OCI-LY1 (cell line): ENCODE measurements around the gene ATP6V1E1.
A peak's percentile ranks its signal among the peaks of the same experiment; 100 is the strongest.

Source experiments
- H2AFZ ChIP-seq: fragments of 200-600 bp; sonication (generic), shearing (Covaris generic); 2 replicates; pipeline ENCODE4 v1.6.0; 2014; ENCODE audit warnings: antibody characterized with exemption, mild to moderate bottlenecking, low read length
- H3F3A ChIP-seq: fragments of 200-600 bp; sonication (generic), shearing (Covaris generic); 2 replicates; pipeline ENCODE4 v1.6.0; 2014; ENCODE audit warnings: mild to moderate bottlenecking, antibody characterized with exemption, low read length, moderate library complexity; ENCODE audit not compliant: insufficient read depth
- H3K27ac ChIP-seq: fragments of 200-600 bp; sonication (generic); 2 replicates; pipeline ENCODE4 v1.5.1; 2014; ENCODE audit warnings: low read length, mixed run types, mild to moderate bottlenecking, low read depth; ENCODE audit not compliant: poor library complexity, severe bottlenecking
- H3K27me3 ChIP-seq: fragments of 200-600 bp; sonication (generic); 2 replicates; pipeline ENCODE4 v1.6.0; 2014; ENCODE audit warnings: antibody characterized with exemption, mild to moderate bottlenecking, low read length, moderate library complexity; ENCODE audit not compliant: insufficient read depth
- H3K36me3 ChIP-seq: fragments of 200-600 bp; sonication (generic); 2 replicates; pipeline ENCODE4 v1.6.1; 2014; ENCODE audit warnings: mild to moderate bottlenecking, antibody characterized with exemption, low read length, moderate library complexity, mixed read lengths; ENCODE audit not compliant: insufficient read depth
- H3K4me1 ChIP-seq: fragments of 200-600 bp; sonication (generic); 2 replicates; pipeline ENCODE4 v1.5.1; 2014; ENCODE audit warnings: mild to moderate bottlenecking, low read length, moderate library complexity; ENCODE audit not compliant: insufficient read depth, severe bottlenecking
- H3K4me2 ChIP-seq: fragments of 200-600 bp; sonication (generic), shearing (Covaris generic); 2 replicates; pipeline ENCODE4 v1.6.1; 2014; ENCODE audit warnings: low read length
- H3K4me3 ChIP-seq: fragments of 200-600 bp; sonication (generic); 2 replicates; pipeline ENCODE4 v1.5.1; 2014; ENCODE audit warnings: low read length, low read depth, mild to moderate bottlenecking, mixed read lengths; ENCODE audit not compliant: poor library complexity, severe bottlenecking
- H3K79me2 ChIP-seq: fragments of 200-600 bp; shearing (Covaris generic); 2 replicates; pipeline ENCODE4 v1.6.1; 2016; ENCODE audit warnings: mixed run types, low read length, mixed read lengths; ENCODE audit not compliant: insufficient read depth
- H3K9ac ChIP-seq: fragments of 200-600 bp; sonication (generic), shearing (Covaris generic); 2 replicates; pipeline ENCODE4 v1.6.1; 2014; ENCODE audit warnings: mild to moderate bottlenecking, low read length, mixed read lengths
- H3K9me2 ChIP-seq: fragments of 200-600 bp; sonication (generic), shearing (Covaris generic); 2 replicates; pipeline ENCODE4 v1.6.1; 2014; ENCODE audit warnings: low read depth, mild to moderate bottlenecking, low read length, mixed read lengths
- H3K9me3 ChIP-seq: fragments of 200-600 bp; shearing (Covaris generic); 2 replicates; pipeline ENCODE4 v1.6.1; 2014; ENCODE audit warnings: low read length, mixed read lengths
- H4K20me1 ChIP-seq: fragments of 200-600 bp; sonication (generic), shearing (Covaris generic); 2 replicates; pipeline ENCODE4 v1.6.0; 2016; ENCODE audit warnings: mild to moderate bottlenecking, low read length; ENCODE audit not compliant: insufficient read depth
- CTCF ChIP-seq: fragments of 200-600 bp; sonication (generic), shearing (Covaris generic); IDR thresholded peaks from 2 replicates; pipeline ENCODE4 v1.5.1; 2017; ENCODE audit warnings: mild to moderate bottlenecking, antibody characterized with exemption, low read length, moderate library complexity, mixed read lengths
- EZH2 ChIP-seq: fragments of 200-600 bp; sonication (generic), shearing (Covaris generic); IDR thresholded peaks from 2 replicates; pipeline ENCODE4 v1.8.0; 2017; ENCODE audit warnings: borderline replicate concordance, mixed run types, mild to moderate bottlenecking, antibody characterized with exemption, low read length, moderate library complexity, mixed read lengths

Gene ATP6V1E1

DNA sequence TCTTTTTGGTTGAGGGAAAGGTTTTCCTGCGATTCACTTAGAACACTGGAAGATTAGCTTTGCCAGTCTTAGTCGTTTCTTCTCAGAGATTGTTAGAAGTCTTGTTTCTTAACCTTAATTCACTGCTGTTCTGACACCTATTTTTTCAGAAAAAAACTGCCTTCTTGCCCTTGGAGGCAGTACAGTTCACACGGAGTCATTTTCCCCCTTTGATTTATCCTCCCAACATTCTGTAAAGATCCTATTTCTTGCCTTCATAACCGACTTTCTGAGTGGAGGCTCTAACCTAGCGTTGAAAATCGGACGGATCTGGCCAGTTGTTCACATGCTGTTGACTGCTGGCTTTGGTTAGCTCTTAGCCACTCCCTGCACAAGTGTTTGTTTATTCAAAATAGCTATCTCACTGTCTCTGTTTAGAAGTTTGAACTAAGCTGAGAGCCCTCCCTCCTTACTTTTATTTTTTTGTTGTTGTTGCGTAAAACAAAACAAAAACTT lies 10.7 kb upstream of the ATP6V1E1 start:
- Histone ChIP-seq H4K20me1 (no peaks in the 10 kb centered on the region), H3K4me3 (peak overlapping the region; percentile 74), H3K4me1 (peaks cover 29% of the 10 kb centered on the region), H3K79me2 (peaks cover 7% of the 10 kb centered on the region), H3K9me2 (no peaks in the 10 kb centered on the region), H3K4me2 (peak overlapping the region; percentile 74), H3K9me3 (0 out of 2 replicates have a peak, but pooled peaks cover 3% of the 10 kb centered on the region), H3F3A (no peaks in the 10 kb centered on the region), H2AFZ (no peak overlapping the region), H3K27ac (peak overlapping the region; percentile 89), H3K9ac (peak overlapping the region; percentile 82), H3K27me3 (no peaks in the 10 kb centered on the region), H3K36me3 (peaks cover 9% of the 10 kb centered on the region)
- no peak for TF ChIP-seq CTCF

GRCh38 chr22:17638432-17639246 lies 10.1 kb upstream of the ATP6V1E1 start, which contains the start of gene BCL2L13:
BCL2L13 (plus strand) TSS chr22:17638757; CDS start chr22:17655712, 16,955 bp downstream.
- Histone ChIP-seq H3K4me3 (peak within 1 kb of the TSS; percentile 74), H3K4me1 (peaks cover 29% of the 10 kb centered on the region), H3K9me3 (0 out of 2 replicates have a peak, but pooled peaks cover 3% of the 10 kb centered on the region), H3K36me3 (peaks cover 9% of the 10 kb centered on the region), H4K20me1 (no peaks in the 10 kb centered on the region), H3K9me2 (no peaks in the 10 kb centered on the region), H3K9ac (peak within 1 kb of the TSS; percentile 82), H3K4me2 (peak within 1 kb of the TSS; percentile 74), H2AFZ (no peak within 1 kb of the TSS), H3K27me3 (no peaks in the 10 kb centered on the region), H3F3A (no peaks in the 10 kb centered on the region), H3K27ac (peak within 1 kb of the TSS; percentile 89), H3K79me2 (peaks cover 7% of the 10 kb centered on the region)
- no peak for TF ChIP-seq CTCF
- TF ChIP-seq EZH2, result no peak

DNA sequence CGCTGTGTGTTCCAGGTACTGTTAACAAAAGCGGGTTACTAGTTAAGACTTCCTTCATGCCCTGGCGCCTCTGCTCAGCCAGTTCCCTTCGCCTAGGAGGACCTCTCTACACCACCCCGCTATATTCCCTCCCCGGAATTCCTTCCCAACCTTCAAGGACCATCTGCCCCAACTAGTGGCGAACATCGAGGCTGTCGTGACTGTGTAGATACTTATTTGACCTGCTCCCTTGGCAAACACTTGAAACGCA lies 9.6 kb upstream of the ATP6V1E1 start:
- peaks cover 9% of the 10 kb centered on the region for H3K36me3 ChIP-seq
- H3K9ac ChIP-seq, result peak overlapping the region; percentile 82
- H3K79me2 ChIP-seq, result peaks cover 7% of the 10 kb centered on the region
- H3K9me3 ChIP-seq, result 0 out of 2 replicates have a peak, but pooled peaks cover 3% of the 10 kb centered on the region
- H3K27me3 ChIP-seq, result no peaks in the 10 kb centered on the region
- H4K20me1 ChIP-seq, result no peaks in the 10 kb centered on the region
- H3K9me2 ChIP-seq, result no peaks in the 10 kb centered on the region
- no peak overlapping the region for H2AFZ ChIP-seq
- H3K4me2 ChIP-seq, result peak overlapping the region; percentile 74
- TF ChIP-seq CTCF (no peak), EZH2 (no peak)
- H3F3A ChIP-seq, result no peaks in the 10 kb centered on the region
- peaks cover 25% of the 10 kb centered on the region for H3K4me1 ChIP-seq
- peak overlapping the region; percentile 89 for H3K27ac ChIP-seq
- H3K4me3 ChIP-seq, result peak overlapping the region; percentile 74
